Mesenteric fat pad (tissue), 1 donor: Measurements from ENCODE around the gene SLIT1. TPM values are rescaled to one million over a fixed set of nuclear protein-coding genes. Genes with fewer than 3 reads are reported as not detected.

ENCODE experiments used
- DNase-seq: peaks from one replicate; pipeline ENCODE4 v3.0.0-alpha.2; 2020; ENCODE audit warnings: low spot score
- total RNA-seq: library from RNA; stranded (reverse); fragmentation: NEBNext Ultra II Directional; extraction: Animal tissue kit (Norgen Biotek cat#: 25700); gene quantifications from one replicate; pipeline ENCODE4 v1.2.1, GENCODE V29; 2021
- donor health status: DM: yes; HTN: yes; CAD: no.

SLIT1 gene
- total RNA-seq, 1 donor from 2014 or later: 0.19 TPM

DNA sequence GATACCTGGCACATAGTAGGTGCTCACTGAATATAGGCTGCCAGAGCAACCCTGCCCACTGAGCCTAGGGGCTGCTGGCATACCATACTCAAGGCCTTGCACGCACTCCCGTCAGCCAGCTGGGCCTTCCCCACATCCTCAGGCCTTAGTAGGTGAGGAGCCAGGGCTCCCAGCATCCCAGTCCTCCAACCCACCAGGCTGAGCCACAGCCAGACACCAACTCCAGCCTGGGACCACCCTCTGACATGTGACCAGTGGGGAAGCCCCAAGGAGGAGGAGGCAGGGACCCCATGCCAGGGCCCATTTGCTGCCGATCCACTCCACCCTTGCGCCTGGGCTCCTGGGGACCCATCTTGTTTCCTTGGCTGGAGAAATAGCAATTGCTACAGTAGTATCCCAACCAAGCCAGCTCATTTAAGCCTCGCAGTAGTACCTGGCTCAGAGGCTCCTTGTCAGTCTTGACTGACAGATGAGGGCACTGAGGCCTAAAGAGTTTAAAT is 11.4 kb downstream of the SLIT1 start:
- no peak for DNase-seq

DNA sequence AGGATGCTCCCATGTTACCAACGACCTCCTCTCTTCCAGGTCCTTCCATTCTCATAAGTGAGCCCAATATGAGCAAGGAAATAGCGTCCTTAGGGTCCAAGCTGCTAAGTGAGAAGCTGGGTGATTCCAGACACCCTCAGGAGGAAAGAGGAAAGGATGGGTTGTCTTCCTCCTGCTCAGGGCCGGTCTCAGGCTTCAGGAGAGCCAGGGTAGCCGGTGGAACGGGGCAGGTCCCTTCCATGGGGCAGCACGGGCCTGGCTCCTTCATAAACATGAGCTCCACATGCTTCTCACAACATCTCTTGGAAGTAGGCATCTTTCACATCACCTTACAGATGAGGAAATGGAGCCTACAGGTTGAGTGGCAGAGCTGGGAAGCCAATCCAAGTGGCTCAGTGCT is 12.7 kb downstream of the SLIT1 start:
- no peak for DNase-seq

DNA sequence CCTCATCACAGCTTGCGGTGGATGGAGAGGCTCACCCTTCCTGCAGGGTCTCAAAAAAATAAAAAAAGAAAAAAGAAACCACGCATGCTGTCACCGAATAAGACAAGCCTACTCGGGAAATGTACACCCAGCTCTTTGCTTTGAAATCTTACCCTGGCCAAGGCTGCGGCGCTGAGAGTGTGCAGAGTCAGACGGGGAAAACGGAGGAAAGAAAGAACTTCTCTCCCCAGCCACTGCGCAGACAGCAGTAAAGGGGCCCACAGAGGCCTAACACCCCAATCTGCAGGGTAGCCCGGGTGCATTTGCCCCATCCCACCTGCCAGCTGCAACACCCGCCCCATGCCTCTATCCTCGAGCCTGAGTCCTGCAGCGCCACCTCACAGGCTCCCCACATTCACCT is 14.8 kb downstream of the SLIT1 start:
- no peak for DNase-seq

DNA sequence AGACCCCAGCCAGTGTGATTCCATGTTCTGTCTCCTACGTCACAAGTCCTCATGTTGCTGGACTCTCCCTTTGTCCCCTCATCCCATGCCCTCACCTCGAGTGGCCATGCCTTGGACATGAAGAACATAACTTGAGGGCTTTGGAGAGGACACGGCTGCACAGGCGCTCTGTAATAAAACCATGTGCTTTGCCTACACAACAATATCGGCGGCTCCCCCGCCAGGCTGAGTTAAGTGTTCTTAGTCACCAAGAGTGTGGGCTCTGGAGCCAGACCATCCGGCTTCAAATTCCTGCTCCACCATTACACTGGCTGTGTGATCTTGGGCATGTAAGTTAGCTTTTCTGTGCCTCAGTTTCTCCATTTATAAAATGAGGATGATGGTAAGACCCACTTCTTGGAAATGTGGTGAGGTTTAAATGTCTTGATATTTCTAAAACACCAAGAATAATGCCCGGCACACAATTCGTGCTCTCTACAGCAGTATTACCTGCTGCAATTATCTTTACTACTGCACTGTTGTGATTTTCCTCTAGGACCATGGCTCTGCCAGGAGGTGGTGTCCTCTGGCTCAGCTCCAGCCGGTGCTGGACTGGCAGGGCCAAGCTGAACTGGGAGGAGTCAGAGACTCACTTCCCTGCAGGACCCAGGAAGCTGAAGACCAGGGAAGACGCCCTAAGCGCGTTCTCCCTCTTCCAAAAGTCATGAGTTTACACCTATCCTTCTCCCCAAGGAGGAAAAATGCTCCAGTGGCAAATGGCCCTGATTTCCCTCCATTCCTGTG is 15.7 kb downstream of the SLIT1 start:
- DNase-seq: no peak

DNA sequence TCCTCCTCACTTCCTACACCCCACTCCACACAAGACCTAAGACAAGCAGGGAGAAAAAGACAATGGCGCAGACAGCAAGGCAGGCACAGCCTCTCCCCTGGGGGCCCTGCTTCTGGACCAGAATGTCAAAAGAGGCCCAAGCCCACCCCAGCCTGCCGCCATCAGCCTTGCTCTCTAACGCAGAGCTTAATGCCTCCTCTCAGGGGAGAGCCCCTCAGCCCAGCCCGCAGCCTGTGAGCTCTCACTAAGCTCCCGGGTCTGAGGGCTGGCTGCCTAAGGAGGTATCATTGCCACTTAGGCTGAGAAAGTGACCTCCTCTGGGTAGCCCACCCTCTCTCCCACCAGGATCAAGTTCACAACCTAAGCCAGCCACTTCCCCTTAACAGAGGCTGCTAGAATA is 16.7 kb downstream of the SLIT1 start:
- DNase-seq: no peak

DNA sequence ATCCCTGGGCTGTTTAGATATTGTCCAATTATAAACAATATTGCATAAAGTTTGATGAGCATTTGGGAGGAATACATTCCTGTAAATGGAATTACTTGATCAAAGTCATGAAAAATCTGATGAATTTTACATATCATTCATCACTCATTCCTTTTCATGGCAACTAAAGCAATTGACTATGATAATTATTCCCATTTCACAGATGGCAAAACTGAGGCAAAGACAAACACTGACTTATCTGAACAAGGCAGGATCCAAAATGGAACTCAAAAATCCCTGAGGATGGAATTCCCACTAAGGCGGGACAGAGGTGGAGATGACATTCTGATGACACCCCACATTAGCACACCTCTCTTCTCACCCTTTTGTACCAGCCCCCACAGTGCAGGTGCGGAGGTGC is 17.1 kb downstream of the SLIT1 start:
- no peak for DNase-seq

DNA sequence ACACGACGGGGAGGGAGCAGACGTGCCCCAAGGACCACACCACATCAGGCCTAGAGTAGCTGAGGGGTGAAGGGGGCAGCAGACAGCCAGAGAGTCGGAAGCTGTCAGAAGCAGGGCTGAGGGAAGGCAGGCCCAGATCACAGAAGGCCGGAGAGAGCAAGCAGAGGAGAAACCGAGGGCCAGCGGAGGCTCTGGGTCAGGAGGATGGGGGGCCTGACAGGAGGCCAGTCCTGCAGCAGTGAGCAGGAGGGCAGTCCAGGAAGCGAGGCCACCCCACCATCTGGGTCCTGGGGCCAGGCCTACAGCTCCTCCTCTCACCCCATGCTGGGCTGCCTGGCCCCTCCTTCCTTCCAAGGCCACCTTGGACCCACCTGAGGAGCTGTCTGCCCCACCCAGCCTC is 20.3 kb downstream of the SLIT1 start:
- DNase-seq: no peak

DNA sequence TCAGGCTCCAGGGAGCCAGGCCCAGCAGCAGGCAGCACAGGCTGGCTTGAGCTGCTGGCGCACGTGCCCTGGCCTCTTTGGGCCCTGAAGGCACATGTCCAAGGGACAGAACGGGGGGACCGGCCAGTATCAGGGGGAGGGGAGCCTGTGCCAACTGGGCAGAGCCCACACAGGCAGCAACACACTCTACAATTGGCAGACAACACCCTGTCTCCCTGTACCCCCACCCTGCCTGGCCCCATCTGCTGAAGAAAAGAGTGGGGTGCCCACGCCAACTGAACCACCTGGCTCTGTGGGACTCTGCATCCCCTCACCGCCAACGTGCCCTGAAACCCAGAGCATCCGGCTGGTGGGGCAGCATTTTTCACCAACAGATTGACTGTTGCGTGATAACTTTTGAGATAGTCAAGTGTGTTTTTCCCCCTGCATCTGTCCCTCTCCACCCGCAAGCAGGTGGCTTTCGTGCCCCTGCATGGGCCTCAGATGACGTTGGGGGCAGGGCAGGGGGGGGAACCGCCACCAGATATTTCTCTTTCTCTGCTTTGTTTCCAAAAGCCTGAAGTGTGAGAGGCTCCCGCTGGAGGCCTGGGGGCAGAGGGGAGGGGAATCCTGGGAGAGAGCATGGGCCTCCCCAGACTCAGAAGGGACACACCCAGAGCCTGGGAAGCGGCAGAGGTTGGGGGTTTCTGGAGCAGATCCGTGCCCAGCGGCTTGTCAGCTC is 21.8 kb downstream of the SLIT1 start:
- no peak for DNase-seq

DNA sequence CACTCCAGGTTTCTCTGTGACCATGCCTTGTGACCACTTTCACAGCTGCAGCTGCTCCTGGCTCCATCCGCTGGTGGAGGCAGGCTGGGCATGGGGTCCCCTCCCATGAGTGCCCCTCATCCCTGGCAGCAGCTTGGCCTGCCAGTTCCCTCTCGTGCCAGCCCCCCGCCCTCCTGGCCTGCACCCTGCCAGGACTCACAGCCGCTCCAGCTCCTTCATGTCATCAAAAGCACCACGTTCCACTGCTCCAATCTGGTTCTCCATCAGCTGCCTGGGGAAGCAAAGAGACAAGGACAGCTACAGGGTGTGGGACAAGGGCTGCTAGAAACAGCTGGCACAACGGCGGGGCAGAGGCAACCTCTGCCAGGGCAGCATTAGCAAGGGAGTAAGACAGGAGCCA is 22.6 kb downstream of the SLIT1 start:
- DNase-seq: no peak

DNA sequence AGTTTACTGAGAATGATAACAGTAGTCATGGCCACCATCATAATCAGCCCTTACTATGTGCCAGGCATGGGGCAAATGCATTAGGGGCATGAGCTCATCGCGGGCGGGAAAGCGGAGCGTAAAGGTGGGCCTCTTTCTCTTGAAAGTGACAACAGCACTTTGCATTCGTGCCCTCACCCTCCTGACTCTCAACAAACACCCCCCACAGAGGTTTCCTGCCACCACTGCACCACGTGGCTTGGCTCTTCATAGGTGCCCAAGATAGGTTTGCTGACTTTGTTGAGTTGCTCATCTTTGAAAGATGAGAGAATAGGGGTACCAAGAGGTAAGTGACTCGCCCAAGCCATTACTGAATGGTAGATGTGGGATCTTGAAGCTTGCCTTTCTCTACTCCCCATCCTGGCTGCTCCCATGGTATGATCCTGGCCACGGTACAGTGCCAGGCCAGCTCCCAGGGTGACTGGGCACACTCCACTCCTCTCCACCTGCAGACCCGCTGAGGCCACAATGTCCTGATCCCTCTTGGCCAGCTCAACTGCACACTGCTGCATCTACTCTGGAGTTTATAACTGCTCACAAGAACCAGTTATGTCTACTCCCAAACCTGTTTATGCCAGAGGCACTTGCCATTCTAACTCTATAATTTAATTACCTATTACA is 26.0 kb downstream of the SLIT1 start:
- no peak for DNase-seq

DNA sequence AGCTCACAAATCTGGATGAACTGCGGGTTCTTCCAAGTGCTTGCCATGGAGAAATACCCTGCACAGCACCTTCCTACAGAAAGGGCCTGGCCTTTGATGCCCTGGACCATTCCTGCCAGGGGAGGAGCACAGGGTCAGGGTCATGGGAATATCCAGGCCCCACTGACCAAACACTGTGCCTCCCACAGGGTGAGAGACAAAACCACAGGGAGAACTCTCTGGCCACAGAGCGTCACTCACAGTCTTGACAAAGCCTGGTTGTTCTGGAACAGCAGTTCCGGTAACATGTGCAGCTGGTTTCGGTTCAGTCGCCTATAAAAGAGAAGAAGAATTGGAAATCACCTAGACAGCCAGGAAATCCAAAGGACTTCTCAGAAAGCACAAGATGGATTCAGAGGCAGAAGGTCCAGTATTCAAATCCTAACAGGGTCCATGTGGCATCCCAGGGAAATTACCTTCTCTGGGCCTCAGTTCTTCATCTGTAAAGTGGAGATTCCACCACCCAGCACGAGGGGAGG is 28.1 kb downstream of the SLIT1 start:
- no peak for DNase-seq

DNA sequence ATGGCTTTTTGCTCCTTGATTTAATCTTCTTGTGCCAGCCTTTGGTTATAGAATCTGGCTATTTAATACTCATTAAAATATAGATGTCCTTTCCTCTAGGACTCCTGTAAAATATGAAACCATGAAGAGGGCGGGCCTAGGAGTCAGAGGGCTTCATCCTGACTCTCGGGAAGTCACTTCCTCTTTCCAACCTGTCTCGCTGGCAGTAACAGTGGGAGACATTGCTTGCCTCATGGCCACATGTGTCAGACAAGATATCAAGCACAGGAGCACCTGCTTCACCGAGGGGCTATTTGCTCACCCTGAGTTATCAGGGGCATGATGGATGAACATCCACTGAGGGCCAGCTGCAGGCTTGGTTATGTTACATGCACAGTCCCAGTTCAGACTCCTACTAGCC is 31.0 kb downstream of the SLIT1 start:
- no peak for DNase-seq

DNA sequence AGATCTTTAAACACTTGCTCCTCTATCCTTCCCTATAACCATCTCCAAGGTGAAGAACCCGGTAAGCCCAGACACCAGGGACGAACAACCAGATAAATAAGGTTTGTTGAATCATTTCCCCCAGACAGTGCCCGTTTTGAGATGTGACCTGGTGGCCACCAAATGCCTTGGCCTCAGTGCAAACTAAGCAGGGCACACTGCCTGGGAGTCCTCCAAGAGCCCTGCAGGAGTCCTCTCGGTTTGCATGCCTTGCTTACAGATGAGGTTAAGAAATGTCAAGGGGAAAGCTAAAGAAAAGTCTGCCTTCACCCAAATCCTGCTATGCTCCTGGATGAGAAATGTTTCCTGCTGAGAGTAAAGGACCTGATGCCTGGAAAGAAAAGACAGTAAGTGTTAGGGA is 31.6 kb downstream of the SLIT1 start:
- DNase-seq: no peak

DNA sequence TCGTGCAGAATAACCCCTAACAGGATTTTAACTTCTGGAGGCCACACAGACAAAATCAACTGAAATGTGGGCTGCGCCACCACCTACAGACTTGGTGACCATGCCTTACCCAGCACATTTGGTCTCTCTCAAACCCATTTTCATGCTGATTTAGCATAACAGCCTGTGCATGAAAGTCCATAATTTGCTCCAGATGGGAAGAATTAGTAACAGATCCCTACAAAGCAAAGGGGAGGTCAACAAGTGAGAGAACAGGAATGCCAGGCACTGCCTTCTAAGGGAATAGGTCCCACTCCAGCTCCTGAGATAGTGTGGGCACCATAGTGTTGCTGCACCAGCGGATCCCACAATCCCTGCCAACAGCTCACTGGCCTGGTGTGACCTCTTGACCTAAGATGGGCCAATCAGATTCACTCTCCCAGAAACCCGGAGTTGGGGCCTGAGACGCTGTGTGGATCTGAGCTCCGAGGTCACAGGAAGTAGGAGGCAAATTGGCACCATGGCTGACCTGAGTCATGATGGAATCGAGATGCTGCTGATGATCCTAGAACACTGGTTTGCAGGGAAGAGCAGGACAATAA is 32.4 kb downstream of the SLIT1 start:
- no peak for DNase-seq

DNA sequence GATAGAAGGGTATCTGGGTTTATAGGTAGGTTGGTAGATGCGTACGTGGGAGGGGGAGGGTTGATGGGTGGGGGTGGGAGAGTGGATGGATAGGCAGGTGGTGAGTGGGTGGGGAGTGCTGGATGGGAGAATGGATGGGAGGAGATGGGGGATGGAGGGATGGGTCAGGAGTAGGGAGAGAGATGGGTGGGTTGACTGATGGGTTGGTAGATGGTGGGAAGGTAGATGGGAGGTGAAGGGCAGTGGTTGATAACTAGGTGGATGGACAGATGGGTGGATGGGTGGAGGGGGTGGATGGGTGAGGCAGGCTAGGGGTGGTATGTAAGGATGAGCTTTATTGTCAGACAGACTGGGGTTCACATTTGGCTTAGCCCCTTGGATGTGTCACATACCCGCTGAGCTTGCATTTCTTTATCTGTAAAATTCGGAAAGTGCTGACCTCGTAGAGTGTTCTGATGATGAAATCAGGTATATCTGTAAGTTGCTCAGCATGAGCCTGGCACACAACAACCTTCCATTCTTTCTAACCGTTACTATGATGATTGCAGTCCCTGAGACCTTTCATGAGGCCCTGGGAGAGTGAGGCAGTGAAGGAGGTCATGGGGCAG is 34.3 kb downstream of the SLIT1 start:
- DNase-seq: no peak

DNA sequence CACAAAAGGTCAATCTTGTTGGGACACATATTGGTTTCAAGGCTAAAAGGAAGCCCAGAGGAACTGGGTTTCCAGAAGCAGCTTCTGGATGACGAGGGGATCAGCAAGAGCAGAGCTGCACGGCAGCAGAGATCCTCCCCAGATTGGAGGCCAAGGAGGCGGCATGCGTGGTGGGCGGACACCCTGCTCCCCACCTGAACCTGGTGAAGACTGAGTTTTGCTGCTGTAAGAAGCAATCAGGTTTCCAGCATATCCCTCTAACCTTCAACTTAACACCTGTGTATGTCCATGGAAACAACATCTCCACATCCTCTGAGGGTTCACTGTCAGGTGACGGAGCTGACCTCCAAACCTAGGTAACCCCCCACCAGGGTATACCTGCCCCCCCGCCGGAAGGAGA is 35.1 kb downstream of the SLIT1 start:
- no peak for DNase-seq

DNA sequence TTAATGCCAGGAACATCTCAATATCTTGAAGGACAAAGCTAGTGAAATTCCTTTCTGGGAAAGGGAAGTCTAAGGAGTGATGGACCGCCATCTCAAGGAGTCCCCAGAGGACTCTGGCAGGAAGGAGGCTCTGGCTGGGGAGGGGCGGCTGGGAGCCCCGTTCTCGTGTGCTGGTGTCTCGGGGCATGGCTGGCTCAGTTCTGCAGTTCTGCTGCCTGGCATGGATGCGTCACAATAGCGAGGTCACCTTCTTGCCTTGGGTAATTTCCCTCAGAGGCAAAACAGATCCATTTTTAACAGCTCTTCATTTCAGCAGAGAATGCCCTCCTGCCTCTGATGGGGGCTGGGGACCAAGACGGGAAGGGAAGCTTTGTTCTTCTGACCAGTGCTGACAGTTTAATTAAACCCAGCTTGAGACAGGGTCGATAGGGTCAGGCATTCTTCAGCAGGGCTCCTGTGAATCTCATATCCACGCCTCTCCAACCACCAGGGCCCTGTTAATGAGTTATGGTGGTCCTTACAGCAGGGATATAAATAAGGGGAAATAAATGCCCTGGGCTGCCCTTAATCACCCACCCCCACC is 35.7 kb downstream of the SLIT1 start:
- DNase-seq: no peak

DNA sequence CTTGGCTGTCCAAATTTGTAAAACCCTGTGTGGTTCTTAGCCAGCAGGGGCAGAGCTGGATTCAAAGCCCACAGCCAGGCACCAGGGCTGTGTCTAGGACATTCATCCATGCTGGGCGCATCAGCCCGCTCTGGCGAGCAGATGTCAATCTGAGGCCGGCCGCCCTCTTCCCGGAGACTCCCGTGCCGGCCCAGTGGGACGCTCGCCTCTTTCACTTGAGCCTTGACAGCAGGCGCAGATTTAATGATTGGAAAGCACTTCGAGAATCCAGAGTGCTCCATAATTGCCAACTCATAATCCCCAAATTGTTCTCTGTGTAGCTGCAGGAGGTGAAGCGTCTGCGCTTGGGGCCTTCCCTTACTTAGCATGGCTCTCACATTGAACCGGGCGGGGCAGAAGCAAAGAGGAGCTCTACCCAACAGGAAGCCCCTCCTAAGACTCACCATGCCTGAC is 36.7 kb downstream of the SLIT1 start:
- DNase-seq: no peak

DNA sequence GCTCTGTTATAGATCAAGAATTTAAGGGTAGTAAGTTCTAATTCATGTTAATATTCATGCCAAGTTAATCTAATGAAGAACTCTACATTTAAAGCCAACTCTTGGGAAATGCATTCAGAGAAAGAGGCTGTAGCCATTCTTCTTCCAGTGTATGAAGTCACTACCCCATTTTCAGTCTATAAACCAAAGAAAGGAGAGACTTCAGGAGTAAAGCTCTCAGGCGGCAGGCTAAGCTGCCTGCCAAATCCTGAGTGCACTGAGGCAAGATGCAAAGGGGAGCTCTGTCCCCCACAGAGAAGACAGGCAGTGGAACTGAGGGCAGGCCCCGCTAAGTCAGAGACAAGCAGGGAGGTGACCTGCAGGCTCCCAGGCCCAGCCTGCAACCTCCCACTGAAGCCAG is 41.5 kb downstream of the SLIT1 start:
- no peak for DNase-seq

DNA sequence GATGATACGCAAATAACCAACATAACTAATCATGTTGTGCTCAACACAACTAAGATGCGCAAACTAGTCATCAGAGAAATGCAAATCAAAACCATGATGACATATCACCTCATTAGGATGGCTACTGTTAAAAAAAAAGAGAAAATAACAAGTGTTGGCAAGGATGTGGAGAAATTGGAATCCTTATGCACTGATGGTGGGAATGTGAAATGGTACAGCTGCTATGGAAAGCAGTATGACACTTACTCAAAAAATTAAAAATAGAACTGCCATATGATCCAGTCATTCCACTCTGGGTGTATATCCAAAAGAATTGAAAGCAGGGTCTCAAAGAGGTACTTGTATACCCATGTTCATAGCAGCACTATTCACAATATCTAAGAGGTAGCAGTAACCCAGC is 42.9 kb downstream of the SLIT1 start:
- no peak for DNase-seq
